SHP77 (cell line): Measurements from ENCODE around the gene ATOSA.

Source experiments
- DNase-seq, 2 experiments: peaks; one replicate each; lab custom pipeline; 2025; lab: John Stamatoyannopoulos, UW

The ATOSA gene

GRCh38 chr15:52651868-52652267 lies 27.3 kb downstream of the ATOSA start:
- peak; percentile 92 to 95 for DNase-seq

GRCh38 chr15:52651114-52651513 lies 28.1 kb downstream of the ATOSA start:
- no peak for DNase-seq

GRCh38 chr15:52649686-52650085 lies 29.5 kb downstream of the ATOSA start:
- peak in 1 of 2 experiments; percentile 2 for DNase-seq

GRCh38 chr15:52645916-52646315 lies 33.3 kb downstream of the ATOSA start:
- no peak for DNase-seq

- no peak for DNase-seq
Measured at GRCh38 chr15:52642386-52643361, 36.5 kb downstream of the ATOSA start.

- no peak for DNase-seq
Measured at GRCh38 chr15:52636459-52636858, 42.7 kb downstream of the ATOSA start.

- DNase-seq: no peak
Measured at GRCh38 chr15:52635908-52636307, 43.3 kb downstream of the ATOSA start.
